Neural cell (in vitro differentiated cells): ENCODE measurements around the gene NELL2. TPM values are rescaled to one million over a fixed set of nuclear protein-coding genes. Genes with fewer than 3 reads are reported as not detected.

Experiments used
- H2AFZ ChIP-seq: fragments of 200-600, 300-800 bp; sonication (generic), shearing (Covaris generic); 2 replicates; pipeline ENCODE4 v1.6.0; 2014; ENCODE audit warnings: low read depth, mild to moderate bottlenecking, antibody characterized with exemption, low read length, moderate library complexity
- H3F3A ChIP-seq: fragments of 200-600 bp; shearing (Covaris generic); 2 replicates; pipeline ENCODE4 v1.6.1; 2016; ENCODE audit warnings: mild to moderate bottlenecking, moderate library complexity, mixed read lengths, antibody characterized with exemption, low read length; ENCODE audit not compliant: insufficient read depth, poor library complexity, severe bottlenecking
- H3K27ac ChIP-seq: fragments of 200-600, 300-800 bp; sonication (generic), shearing (Covaris generic); 2 replicates; pipeline ENCODE4 v1.5.1; 2014; ENCODE audit warnings: mild to moderate bottlenecking, low read length, moderate library complexity
- H3K27me3 ChIP-seq: fragments of 300-800, 200-600 bp; sonication (generic), shearing (Covaris generic); 2 replicates; pipeline ENCODE4 v1.6.0; 2014; ENCODE audit warnings: mild to moderate bottlenecking, low read depth, low read length, moderate library complexity; ENCODE audit not compliant: insufficient read depth
- H3K36me3 ChIP-seq: fragments of 300-800, 200-600 bp; sonication (generic), shearing (Covaris generic); 2 replicates; pipeline ENCODE4 v1.5.1; 2014; ENCODE audit warnings: mild to moderate bottlenecking, antibody characterized with exemption, low read length, moderate library complexity; ENCODE audit not compliant: insufficient read depth
- H3K4me2 ChIP-seq: fragments of 300-800, 200-600 bp; sonication (generic), shearing (Covaris generic); 2 replicates; pipeline ENCODE4 v1.6.0; 2014; ENCODE audit warnings: mild to moderate bottlenecking, low read length
- H3K4me3 ChIP-seq: fragments of 300-800, 200-600 bp; sonication (generic), shearing (Covaris generic); 2 replicates; pipeline ENCODE4 v1.5.1; 2014; ENCODE audit warnings: mild to moderate bottlenecking, low read length, moderate library complexity
- H3K79me2 ChIP-seq: fragments of 200-600 bp; shearing (Covaris generic); replicated peaks from 2 replicates; pipeline ENCODE4 v1.6.0; 2014; ENCODE audit warnings: mild to moderate bottlenecking, low read length, moderate library complexity; ENCODE audit not compliant: insufficient read depth
- H3K9ac ChIP-seq: fragments of 300-800, 200-600 bp; sonication (generic), shearing (Covaris generic); 2 replicates; pipeline ENCODE4 v1.6.1; 2016; ENCODE audit warnings: mild to moderate bottlenecking, low read length, mixed read lengths
- H3K9me2 ChIP-seq: fragments of 200-600 bp; shearing (Covaris generic); 2 replicates; pipeline ENCODE4 v1.6.1; 2016; ENCODE audit warnings: mild to moderate bottlenecking, low read length, mixed read lengths; ENCODE audit not compliant: insufficient read depth
- H3K9me3 ChIP-seq: fragments of 200-600, 300-800 bp; sonication (generic), shearing (Covaris generic); 2 replicates; pipeline ENCODE4 v1.6.1; 2016; ENCODE audit warnings: mild to moderate bottlenecking, mixed run types, low read length, moderate library complexity, mixed read lengths
- H4K20me1 ChIP-seq: fragments of 200-600 bp; shearing (Covaris generic); 2 replicates; pipeline ENCODE4 v1.6.1; 2016; ENCODE audit warnings: mild to moderate bottlenecking, mixed run types; ENCODE audit not compliant: insufficient read depth
- CTCF ChIP-seq: fragments of 450-650 bp; IDR thresholded peaks from 2 replicates; pipeline ENCODE4 v1.5.1; 2014; ENCODE audit warnings: antibody characterized with exemption, mild to moderate bottlenecking, moderate library complexity; ENCODE audit not compliant: poor library complexity, severe bottlenecking
- EP300 ChIP-seq: fragments of 450-650 bp; conservative IDR thresholded peaks from 2 replicates; pipeline ENCODE4 v1.6.1; 2014; ENCODE audit warnings: antibody characterized with exemption, mild to moderate bottlenecking, moderate library complexity; ENCODE audit not compliant: poor library complexity, severe bottlenecking
- EZH2 ChIP-seq: fragments of 200-600, 300-800 bp; shearing (Covaris generic), sonication (generic); IDR thresholded peaks from 2 replicates; pipeline ENCODE4 v1.6.1; 2014; ENCODE audit warnings: antibody characterized with exemption, low read length, borderline replicate concordance, mild to moderate bottlenecking; ENCODE audit not compliant: insufficient read depth, poor library complexity, severe bottlenecking
- MXI1 ChIP-seq: fragments of 450-650 bp; conservative IDR thresholded peaks from 2 replicates; pipeline ENCODE4 v1.6.1; 2014; ENCODE audit warnings: antibody characterized with exemption, mild to moderate bottlenecking; ENCODE audit not compliant: poor library complexity, severe bottlenecking
- POLR2AphosphoS5 ChIP-seq: IDR thresholded peaks from 2 replicates; pipeline ENCODE4 v1.6.1; 2012
- RAD21 ChIP-seq: fragments of 450-650 bp; conservative IDR thresholded peaks from 2 replicates; pipeline ENCODE4 v1.6.1; 2014; ENCODE audit warnings: antibody characterized with exemption, mild to moderate bottlenecking, moderate library complexity
- REST ChIP-seq: IDR thresholded peaks from 2 replicates; pipeline ENCODE4 v1.6.1; 2012; ENCODE audit warnings: borderline replicate concordance
- SMC3 ChIP-seq: fragments of 450-650 bp; conservative IDR thresholded peaks from 2 replicates; pipeline ENCODE4 v1.6.1; 2014; ENCODE audit warnings: antibody characterized with exemption, mild to moderate bottlenecking, moderate library complexity; ENCODE audit not compliant: poor library complexity
- TAF1 ChIP-seq: IDR thresholded peaks from 2 replicates; pipeline ENCODE4 v1.6.1; 2012; ENCODE audit warnings: low read depth
- polyA plus RNA-seq: library from polyadenylated mRNA; depleted of rRNA; stranded (reverse); fragments of >200 nt; gene quantifications from 2 replicates; pipeline ENCODE4 v1.2.3, GENCODE V29; 2014

NELL2 gene
- polyA plus RNA-seq, 1 donor from 2014 or later = 41.8 TPM

- Histone ChIP-seq H3K36me3 (no peaks in the 10 kb centered on the region), H3K79me2 (no peaks in the 10 kb centered on the region), H3F3A (no peaks in the 10 kb centered on the region), H2AFZ (no peak overlapping the region), H4K20me1 (no peaks in the 10 kb centered on the region), H3K27ac (no peak overlapping the region), H3K4me2 (no peak overlapping the region), H3K9me3 (no peaks in the 10 kb centered on the region), H3K9me2 (no peaks in the 10 kb centered on the region), H3K4me3 (no peak overlapping the region), H3K9ac (no peak overlapping the region), H3K27me3 (no peaks in the 10 kb centered on the region)
- TF ChIP-seq TAF1 (no peak), POLR2AphosphoS5 (no peak), EP300 (no peak), CTCF (no peak)
These were observed 364.8 kb downstream of the NELL2 start for GRCh38 chr12:44511289-44511688.

- H3K27me3 ChIP-seq = no peaks in the 10 kb centered on the region
- H3K4me2 ChIP-seq = no peak overlapping the region
- H4K20me1 ChIP-seq = no peaks in the 10 kb centered on the region
- no peaks in the 10 kb centered on the region for H3K79me2 ChIP-seq
- H2AFZ ChIP-seq = no peak overlapping the region
- H3F3A ChIP-seq = no peaks in the 10 kb centered on the region
- no peaks in the 10 kb centered on the region for H3K36me3 ChIP-seq
- H3K4me3 ChIP-seq = no peak overlapping the region
- TF ChIP-seq TAF1 (no peak), MXI1 (no peak), SMC3 (no peak), RAD21 (no peak), POLR2AphosphoS5 (no peak), REST (no peak), EP300 (no peak), EZH2 (no peak), CTCF (no peak)
- no peak overlapping the region for H3K9ac ChIP-seq
- no peaks in the 10 kb centered on the region for H3K9me3 ChIP-seq
- no peak overlapping the region for H3K27ac ChIP-seq
- H3K9me2 ChIP-seq = no peaks in the 10 kb centered on the region
These were observed 365.6 kb downstream of the NELL2 start for GRCh38 chr12:44510510-44510909.
